ENCODE results near the gene GBA2.

- TF ChIP-seq POLR2A (IDR thresholded peaks at IDR 0.05) (no peak), EP300 (IDR thresholded peaks at IDR 0.05) (no peak)
Measured at GRCh38 chr9:35792024-35792813, 43.2 kb upstream of the GBA2 start.
